GM10266 (cell line): Measurements from ENCODE around the gene OR2T12.
"Not testable (repeated sequence)": the region's sequence is repeated elsewhere in the genome, so short reads cannot be mapped to it uniquely, and the experiment has no call there.

Experiments used
- DNase-seq: peaks from one replicate; pipeline ENCODE4 v3.0.0; 2012; ENCODE audit errors: extremely low spot score
- TF ChIP-seq, protein P1 (sequence below): IDR thresholded peaks from 2 replicates; pipeline ENCODE4 v1.5.1; 2012; ENCODE audit warnings: mild to moderate bottlenecking, low read depth; ENCODE audit not compliant: control insufficient read depth, insufficient read depth; ENCODE audit errors: missing control alignments

The OR2T12 gene

DNA sequence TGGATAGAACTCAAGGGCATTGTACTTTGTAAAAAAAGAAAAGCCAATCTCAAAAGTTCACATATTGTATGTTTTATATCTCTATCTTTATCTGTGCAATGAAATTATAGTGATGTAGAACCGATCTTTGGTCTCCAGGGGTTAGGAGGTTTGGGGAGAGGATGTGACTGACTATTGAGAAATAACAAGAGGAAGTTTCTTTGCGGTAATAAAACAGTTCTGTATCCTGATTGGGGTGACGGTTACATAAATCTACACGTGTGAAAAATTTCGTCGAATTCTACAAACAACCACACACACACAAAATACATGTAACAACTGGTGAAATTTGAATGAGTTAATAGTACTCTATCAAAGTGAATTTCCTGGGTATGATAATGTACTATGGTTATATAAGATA is 14.8 kb downstream of the OR2T12 start:
- TF ChIP-seq, protein P1, sequence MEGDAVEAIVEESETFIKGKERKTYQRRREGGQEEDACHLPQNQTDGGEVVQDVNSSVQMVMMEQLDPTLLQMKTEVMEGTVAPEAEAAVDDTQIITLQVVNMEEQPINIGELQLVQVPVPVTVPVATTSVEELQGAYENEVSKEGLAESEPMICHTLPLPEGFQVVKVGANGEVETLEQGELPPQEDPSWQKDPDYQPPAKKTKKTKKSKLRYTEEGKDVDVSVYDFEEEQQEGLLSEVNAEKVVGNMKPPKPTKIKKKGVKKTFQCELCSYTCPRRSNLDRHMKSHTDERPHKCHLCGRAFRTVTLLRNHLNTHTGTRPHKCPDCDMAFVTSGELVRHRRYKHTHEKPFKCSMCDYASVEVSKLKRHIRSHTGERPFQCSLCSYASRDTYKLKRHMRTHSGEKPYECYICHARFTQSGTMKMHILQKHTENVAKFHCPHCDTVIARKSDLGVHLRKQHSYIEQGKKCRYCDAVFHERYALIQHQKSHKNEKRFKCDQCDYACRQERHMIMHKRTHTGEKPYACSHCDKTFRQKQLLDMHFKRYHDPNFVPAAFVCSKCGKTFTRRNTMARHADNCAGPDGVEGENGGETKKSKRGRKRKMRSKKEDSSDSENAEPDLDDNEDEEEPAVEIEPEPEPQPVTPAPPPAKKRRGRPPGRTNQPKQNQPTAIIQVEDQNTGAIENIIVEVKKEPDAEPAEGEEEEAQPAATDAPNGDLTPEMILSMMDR, result no peak
- DNase-seq, result no peak

DNA sequence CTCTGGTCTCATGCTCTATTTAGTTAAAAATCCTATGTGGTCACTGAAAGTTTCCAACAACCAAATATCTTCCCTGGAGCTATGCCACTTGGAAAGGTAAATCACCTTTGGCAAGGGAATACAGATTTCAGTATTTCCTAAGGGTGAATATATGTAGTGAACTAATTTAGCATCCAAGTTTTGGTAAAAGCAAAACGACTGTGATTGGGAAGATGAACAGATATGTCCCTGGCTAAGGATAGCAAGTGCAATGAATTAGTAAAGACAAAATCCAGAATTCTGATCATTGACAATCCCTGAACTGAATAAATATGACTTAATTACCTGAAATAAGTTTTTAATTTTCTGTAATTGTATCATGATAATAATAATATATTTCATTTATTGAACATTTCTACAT is 25.3 kb downstream of the OR2T12 start, which contains the start of gene OR2T33:
Gene OR2T33, minus strand, starts transcription at position 101 of the 400 bp plus-strand sequence. CDS start 4,162 bp downstream, outside the sequence.
- DNase-seq, result no peak
- TF ChIP-seq, protein P1, result no peak

DNA sequence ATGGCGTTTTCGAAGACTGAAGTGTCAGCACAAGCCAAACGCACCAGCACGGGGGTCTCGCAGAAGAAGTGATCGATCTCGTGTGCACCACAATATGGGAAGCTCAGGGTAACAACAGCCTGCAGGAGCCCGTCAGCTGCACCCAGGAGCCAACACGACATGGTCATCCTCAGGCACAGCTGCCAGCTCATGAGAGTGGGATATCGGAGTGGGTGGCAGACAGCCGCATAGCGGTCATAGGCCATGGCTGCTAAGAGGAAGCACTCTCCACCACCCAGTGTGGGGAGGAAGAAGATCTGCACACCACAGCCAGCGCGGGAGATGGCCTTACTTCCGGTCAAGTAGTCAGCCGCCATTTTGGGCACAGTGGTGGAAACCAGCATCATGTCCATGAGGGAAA is 30.0 kb downstream of the OR2T12 start:
- DNase-seq, result not testable (repeated sequence)

DNA sequence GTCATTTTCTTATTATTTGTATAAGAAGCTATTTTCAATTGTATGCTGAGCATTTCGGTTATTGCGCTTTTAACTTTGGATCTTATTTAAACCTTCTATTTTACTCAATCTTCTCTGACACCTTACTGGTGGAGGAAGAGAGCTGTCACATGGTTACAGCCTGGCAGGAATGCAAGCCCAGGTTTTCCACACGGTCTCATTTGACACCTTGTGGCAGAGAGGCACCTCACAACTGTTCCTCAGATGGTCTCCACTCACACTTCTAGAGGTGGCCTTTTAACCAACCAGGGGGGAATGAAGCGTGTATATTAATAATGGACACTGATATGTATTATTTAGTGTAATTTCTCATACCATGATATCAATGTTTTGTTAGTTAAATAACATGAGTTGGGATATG is 35.0 kb downstream of the OR2T12 start:
- TF ChIP-seq, protein P1, result no peak
- no peak for DNase-seq

DNA sequence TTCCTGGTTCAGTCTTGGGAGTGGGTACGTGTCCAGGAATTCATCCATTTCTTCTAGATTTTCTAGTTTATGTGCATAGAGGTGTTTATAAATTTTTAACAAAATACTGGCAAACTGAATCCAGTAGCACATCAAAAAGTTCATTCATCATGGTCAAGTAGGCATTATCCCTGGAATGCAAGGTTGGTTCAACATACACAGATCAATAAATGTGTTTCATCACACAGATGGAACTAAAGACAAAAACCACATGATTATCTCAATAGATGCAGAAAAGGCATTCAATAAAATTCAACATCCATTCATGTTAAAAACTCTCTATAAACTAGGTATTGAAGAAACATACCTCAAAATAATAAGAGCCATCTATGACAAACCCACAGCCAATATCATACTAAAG is 43.9 kb downstream of the OR2T12 start:
- not testable (repeated sequence) for DNase-seq

DNA sequence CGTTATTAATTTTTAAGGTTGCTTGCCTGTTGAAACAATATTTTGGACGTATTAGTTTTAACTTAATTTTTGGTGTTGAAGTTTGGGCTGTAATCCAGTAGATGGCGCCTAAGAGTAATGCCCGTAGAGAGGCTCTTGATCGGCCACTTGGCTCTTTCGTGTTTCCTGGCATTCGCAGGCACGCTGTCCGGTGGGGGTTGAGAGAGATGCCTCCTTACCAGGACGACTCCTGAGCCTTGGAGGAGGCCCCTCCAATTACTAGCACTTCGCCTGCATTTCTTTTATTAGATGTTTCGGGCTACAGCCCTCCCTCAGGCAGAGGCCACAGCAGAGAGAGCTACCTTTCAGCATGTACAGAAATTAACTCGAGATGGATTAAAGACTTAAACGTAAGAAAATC is 60.0 kb downstream of the OR2T12 start:
- peak; percentile 56 for DNase-seq
- TF ChIP-seq, protein P1, result peak; percentile 74
